HG03060 (cell line): ENCODE measurements around the gene IRS1.
"Not testable (repeated sequence)": the region's sequence is repeated elsewhere in the genome, so short reads cannot be mapped to it uniquely, and the experiment has no call there.

Experiments used
- ATAC-seq: cut with Tn5 transposase; IDR thresholded peaks from one replicate; pipeline ENCODE4 v1.9.1; 2021; ENCODE audit warnings: low read depth, moderate number of reproducible peaks; ENCODE audit not compliant: unreplicated experiment

The IRS1 gene, protein sequence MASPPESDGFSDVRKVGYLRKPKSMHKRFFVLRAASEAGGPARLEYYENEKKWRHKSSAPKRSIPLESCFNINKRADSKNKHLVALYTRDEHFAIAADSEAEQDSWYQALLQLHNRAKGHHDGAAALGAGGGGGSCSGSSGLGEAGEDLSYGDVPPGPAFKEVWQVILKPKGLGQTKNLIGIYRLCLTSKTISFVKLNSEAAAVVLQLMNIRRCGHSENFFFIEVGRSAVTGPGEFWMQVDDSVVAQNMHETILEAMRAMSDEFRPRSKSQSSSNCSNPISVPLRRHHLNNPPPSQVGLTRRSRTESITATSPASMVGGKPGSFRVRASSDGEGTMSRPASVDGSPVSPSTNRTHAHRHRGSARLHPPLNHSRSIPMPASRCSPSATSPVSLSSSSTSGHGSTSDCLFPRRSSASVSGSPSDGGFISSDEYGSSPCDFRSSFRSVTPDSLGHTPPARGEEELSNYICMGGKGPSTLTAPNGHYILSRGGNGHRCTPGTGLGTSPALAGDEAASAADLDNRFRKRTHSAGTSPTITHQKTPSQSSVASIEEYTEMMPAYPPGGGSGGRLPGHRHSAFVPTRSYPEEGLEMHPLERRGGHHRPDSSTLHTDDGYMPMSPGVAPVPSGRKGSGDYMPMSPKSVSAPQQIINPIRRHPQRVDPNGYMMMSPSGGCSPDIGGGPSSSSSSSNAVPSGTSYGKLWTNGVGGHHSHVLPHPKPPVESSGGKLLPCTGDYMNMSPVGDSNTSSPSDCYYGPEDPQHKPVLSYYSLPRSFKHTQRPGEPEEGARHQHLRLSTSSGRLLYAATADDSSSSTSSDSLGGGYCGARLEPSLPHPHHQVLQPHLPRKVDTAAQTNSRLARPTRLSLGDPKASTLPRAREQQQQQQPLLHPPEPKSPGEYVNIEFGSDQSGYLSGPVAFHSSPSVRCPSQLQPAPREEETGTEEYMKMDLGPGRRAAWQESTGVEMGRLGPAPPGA (N-terminal part only)

DNA sequence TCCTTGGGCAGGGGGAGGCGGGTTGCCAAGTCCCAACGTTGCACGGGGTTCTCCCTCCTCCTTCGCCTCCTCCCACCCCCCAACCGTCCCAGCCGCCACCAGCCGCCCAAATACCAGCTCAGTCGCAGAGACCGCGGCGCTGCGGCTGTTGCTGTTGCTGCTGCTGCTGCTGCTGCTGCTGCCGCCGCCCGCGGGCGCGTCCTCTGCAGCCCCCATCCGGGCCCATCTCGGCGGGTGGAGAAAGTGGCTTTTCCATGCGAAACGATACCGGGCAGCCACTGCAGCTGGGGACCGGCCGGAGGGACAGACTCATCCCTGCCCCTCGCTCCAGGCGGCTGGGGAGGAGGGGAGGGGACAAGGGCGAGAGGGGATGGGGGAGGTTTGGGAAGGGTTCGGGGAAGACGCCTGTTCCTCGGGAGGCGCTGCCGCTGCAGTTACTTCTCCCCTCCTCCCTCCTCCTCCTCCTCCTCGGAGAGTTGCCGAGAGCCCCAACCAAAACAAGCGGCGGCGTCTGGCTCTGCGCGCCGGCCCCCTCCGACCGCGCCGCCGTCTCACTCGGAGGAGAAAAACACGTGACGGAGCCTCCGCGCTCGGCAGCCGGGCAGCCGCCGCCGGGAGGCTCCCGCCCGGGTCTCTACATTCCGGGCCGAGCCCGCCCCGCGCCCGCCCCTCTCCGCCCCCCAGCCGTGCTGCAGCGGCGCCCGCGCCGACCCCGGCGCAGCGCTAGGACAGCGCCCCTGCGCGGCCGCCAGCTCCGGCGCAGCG lies at the start of gene IRS1:
Gene IRS1, minus strand, starts transcription at position 610 of the 765 bp plus-strand sequence. CDS start 1,082 bp downstream, outside the sequence.
- no peak for ATAC-seq

DNA sequence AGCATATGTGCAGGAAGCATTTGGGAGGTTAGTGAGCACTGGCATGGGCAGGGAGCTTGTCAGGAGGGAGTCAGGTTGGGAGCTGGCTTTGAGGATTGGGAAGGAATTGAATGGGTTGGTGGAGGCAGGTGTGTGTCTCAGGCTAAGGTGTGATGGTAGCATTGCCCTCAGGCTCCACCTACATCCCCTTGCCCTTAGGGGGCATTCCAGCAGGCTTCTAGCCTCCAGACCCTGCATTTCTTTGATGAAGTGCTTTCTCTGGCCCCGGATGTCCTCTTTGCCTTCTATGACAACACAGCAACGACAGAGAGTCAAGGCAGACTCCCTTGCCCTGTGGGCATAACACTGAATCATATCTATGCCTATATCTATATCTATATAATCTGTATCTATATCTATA lies 49.7 kb upstream of the IRS1 start:
- ATAC-seq = no peak

DNA sequence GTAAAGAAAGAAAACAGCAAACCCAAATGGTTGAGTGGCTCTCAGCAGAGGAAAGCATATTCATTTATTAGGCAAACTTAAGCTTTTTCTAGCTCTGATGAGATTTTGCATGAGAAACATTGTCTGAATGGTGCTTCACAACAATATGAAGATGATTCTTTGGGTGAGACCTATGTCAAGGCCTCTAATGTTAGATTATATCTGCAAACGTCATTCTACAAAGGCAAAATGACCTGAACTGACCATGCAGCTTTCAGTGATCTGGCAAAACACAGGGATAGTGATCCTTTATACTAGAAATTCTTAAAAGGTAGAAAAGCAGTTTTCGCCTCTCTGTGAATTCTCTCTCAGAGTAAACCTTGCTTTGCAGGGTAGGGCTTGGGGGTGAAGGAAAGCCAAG lies 47.9 kb upstream of the IRS1 start:
- ATAC-seq = no peak

DNA sequence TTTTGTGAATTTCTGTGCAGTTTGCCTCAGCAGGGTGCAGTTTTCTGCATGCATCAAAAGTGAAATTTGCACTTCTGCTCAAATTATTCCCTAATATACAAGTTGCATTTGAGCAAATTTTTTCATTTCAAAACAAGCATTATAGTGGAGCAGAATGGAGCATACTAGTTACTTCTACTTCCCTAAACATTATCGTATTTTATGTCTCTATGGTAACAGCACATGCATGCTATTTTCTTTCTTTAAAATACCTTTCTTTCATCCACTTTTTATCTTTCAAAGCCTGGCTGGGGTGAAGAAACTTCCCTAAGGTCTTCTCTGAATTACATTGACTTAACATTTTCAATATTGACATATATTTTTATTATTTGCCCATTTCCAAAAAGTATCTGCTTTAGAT lies 47.5 kb upstream of the IRS1 start:
- no peak for ATAC-seq

DNA sequence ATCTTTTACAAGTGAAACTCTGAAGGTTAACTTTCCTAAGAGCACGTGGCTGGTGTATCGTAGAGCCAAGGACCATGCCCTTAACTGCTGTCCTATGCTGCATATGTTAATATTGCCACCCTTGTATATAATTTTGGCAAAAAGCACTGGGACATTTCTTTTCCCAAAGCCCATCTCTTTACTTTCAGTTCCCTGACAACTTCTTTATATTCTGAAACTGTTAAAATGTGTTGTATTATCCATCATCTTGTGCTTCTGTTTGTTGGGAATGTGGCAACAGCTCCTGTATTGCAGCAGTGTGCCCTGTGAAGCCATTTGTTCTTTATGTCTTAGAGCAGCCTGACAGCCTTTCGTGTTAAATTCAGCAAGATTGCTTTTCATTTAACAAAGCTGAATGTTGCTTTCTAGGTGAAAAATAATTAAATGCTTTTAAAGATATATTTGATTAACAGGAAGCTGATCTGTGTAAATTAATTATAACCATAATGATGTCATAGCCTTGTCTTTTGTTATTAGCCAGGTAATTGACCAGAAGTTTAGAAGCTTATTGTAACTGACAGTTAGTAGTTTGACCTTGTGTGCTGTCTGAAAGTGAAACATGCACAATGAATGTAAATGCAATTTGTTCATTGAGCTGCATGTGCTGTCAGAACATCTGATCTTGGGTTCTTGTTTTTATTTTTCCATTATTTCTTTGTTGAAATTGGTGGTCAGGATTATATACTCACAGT lies 45.9 kb upstream of the IRS1 start:
- no peak for ATAC-seq

DNA sequence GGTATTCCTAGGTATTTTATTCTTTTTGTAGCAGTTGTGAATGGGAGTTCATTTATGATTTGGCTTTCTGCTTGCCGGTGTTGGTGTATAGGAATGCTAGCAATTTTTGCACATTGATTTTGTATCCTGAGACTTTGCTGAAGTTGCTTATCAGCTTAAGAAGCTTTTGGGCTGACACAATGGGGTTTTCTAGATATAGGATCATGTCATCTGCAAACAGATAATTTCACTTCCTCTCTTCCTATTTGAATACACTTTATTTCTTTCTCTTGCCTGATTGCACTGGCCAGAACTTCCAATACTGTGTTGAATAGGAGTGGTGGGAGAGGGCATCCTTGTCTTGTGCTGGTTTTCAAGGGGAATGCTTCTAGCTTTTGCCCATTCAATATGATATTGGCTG lies 43.4 kb upstream of the IRS1 start:
- ATAC-seq = not testable (repeated sequence)

DNA sequence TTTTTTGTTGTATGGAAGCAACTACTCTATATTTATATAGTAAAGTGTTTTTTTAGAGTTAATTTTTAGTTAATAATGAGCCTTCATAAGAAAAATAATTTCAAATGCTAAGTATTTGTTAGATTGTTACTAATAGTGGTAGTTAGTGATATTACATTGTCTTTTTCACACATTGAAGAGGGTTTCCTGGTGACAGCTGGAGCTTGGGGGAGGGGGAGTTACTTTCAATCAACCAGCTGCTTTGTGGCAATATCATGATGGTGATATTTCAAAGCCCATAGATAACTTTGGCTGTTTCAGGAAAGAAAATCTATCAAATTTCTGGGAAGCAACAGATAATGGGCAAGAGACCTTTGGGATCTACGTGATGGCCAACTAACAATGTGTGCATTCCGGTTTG lies 40.3 kb upstream of the IRS1 start:
- ATAC-seq = no peak

DNA sequence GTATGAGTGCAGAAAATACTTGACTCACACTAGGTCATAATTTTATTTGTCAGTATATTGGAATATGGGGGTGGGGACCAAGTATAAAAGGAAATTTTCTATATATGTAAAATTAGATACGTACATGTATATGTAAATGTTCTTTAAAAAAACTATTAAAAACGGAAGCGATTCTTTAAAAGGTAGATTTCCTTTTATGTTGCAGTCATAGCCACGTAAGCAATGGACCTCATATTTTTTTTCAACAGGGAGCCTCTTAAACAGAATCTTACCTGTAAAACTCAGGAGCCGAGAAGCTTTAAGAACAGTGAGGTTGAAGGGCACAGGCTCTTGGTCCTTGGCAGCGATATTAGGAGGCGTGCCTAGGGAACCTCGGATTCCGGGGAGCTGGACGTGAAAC lies 39.5 kb upstream of the IRS1 start:
- ATAC-seq = no peak

DNA sequence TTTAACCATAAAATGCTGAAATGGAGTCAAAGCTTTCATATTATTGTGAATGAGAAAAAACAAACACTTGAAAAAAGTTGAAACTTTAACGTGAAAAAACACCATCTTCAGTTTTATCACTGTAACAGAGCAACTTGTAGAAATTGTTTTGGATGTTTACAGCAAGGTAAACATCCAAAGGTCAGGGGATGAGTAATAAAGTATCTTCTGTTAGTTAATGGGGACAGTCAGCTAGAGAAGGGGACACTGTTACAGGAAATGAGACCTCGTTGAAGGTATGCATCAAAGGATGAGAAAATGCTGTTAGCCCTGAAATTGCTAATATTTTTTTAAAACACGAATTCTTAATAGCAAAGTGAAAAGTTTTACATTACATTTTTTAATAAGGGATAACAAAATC lies 39.1 kb upstream of the IRS1 start:
- ATAC-seq = no peak

DNA sequence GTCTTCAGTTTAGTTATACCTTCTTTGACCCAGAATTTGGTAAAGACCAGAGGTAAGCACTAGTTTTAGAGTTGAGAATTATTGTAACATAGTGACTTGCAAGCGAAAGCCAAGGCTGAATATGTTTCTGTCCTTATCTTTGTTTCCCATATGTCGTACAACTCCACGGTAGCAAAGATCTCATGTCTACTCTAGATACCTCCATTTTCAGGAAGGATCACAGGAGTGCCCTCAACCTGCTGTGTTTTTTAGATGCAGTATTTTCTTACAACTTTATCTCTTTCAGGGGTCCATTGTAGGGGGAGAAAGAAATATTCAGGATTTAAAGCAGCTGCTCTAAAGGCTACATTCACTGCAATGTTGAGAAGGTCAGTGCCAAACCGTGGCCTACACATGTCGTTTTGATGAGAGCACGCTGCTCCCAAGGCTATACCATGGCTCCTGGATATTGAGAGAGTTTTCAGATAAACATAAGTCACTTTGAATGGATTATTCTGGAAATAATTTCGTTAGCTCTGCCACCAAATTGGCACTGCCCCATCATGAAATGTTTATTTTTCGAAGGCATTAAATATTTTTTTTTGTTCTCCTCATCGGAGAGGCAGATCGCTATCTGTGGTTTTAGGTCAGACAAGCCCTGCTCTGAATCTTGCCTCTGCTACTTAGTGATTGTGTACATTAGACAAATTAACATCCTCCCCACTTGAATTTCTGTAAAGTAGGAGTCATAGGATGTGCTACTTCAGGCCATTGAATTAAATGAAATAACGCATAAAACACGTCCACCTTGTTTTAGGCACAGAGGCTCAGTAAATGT lies 38.4 kb upstream of the IRS1 start:
- no peak for ATAC-seq

DNA sequence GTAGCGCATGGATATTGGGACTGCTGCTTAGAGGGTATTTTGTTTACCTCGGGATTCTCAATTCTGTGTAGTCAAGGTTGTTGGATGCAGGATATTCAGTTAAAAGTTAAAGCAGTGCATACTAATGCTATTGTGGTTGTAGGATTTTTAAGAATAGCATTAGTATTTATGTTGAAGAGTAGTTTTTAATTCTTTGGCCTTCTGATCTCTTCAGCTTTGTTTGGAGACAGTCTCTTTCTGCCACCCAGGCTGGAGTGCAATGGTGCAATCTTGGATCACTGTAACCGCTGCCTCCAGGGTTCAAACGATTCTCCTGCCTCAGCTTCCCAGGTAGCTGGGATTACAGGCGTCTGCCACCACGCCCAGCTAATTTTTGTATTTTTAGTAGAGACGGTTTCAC lies 37.7 kb upstream of the IRS1 start:
- ATAC-seq = no peak

DNA sequence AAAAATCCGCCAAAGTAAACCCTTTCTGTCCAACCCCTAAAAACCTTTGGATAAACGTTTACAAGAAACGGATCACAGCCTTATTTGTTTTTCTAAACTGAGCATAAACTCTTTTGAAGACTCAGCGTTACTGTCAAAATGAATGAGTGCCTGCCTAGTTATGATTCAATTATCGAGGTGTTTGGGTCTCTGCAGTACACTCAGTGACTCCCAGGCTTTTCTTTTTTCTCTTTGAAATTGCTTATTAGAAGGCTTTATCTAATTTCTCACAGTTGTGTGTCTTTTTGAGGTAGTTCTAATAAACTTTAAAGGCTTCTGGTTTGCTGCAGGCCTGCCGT lies 36.9 kb upstream of the IRS1 start:
- ATAC-seq = peak; percentile 2

DNA sequence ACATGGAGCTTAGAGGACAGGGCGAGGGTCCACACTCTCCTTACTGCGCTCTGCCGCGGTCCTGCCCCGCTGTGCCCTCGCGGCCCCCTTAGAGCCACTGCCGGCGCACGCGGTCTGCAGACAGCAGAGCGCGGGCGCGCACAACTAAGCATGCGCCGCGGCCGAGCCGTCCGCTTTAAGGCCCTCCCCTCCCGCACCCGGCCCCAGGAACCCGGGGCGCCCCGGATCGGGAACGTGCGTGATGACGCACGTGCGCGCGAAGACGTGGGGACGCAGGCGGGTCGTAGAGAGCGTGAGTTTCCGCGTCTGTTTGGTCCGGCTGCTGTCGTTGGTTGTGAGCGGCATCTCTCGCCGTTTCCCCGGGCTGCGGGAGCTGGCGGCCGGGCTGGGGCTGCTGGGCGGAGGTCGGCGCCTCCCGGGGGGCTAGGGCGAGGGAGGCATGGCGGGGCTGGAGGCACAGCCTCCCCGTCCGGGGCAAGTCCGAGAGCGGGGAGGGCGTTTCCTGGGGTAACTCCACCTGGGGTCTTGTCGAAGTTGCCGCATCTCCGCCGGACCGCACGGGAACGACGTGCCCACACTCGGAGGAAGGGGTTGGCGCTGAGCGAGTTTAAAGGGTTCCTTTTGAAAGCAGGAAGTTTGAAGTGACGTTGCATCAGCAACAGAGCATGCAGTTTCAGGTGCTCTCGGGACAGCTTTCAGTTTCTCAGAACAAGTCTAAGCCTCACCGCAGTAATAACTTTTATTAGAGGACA lies 36.4 kb upstream of the IRS1 start, which contains the start of gene RHBDD1:
Gene RHBDD1, plus strand, starts transcription at position 259 of the 752 bp plus-strand sequence. CDS start 28,640 bp downstream, outside the sequence.
- ATAC-seq = peak; percentile 88

DNA sequence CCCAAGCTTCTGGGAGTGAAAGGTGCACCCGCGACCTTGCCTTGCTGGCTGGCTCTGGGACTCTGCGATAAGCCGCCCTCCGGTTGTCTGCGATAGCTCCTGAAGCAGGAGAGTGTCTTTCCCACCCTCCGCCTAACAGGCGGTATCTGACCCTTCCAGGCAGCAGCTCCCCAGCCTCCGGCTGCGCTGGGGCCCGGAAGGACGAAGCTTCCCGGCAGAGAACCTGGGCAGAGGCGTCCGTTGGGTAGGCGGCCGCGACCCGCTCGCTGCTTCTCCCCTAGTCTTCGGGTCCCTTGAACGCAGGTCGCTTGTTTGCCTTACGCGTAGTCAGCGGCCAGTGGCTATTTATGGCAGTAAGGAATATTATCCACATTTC lies 35.8 kb upstream of the IRS1 start:
- ATAC-seq = peak; percentile 6

DNA sequence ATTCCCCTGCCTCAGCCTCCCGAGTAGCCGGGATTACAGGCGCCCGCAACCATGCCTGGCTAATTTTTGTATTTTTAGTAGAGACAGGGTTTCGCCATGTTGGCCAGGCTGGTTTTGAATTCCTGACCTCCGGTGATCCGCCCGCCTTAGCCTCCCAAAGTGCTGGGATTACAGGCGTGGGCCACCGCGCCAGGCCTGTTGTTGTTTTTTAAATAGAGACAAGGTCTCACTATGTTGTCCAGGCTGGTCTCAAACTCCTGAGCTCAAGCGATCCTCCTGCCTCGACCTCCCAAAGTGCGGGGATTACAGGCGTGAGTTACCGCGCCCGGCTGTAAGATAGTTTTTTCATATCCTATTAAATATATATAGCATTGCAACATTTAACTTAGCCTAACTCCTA lies 35.3 kb upstream of the IRS1 start:
- not testable (repeated sequence) for ATAC-seq

DNA sequence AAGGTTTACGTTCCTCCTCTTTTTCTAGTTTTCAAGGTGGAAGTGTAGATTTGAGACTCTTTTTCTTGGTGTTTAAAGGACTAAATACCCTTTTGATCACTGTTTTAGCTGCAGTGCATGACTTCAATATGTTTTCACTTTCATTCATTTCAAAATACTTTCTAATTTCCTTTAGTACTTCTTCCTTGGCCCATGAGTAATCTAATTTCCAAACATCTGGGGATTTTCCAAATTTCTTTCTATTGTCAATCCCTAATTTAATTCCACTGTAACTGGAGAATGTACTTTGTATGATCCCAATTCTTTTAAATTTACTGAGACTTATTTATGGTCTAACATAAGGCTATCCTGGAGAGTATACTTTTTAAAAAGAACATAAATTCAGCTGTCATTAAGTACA lies 32.4 kb upstream of the IRS1 start:
- ATAC-seq = no peak

DNA sequence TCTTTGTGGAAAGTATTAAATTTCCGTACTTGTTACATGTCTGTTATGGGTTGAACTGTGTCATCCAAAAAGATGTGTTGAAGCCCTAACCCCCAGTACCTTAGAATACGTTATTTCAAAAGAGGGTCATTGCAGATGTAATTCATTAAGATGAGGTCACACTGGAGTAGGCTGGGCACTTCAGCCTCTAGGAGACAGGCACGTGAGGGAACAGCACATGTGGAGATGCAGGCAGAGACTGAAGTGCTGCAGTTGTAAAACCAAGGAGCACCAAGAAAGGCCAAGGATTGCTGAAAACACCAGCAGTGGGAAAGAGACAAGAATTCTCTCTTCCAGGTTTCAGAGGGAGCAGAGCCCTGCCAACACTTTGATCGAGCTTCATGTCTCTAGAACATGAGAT lies 31.6 kb upstream of the IRS1 start:
- no peak for ATAC-seq
